HepG2 (cell line): Measurements from ENCODE around the gene CCL23. TPM values are rescaled to one million over a fixed set of nuclear protein-coding genes. Genes with fewer than 3 reads are reported as not detected.
A peak's percentile ranks its signal among the peaks of the same experiment; 100 is the strongest.

Experiments
- ARNT2 ChIP-seq: sonication (generic); formaldehyde crosslinking; IDR thresholded peaks from 2 replicates; pipeline ENCODE4 v1.8.0; 2022; ENCODE audit warnings: mild to moderate bottlenecking, low read depth, missing genetic modification reagents, moderate library complexity
- BCL6 ChIP-seq: IDR thresholded peaks from 2 replicates; pipeline ENCODE4 v1.6.1; 2016; ENCODE audit warnings: missing genetic modification reagents, missing compliant biosample characterization
- HNRNPH1 ChIP-seq: fragments of 200-400 bp; formaldehyde crosslinking; optimal IDR thresholded peaks from 2 replicates; pipeline ENCODE3; 2017; ENCODE audit warnings: mild to moderate bottlenecking, low read depth, low read length
- ISX ChIP-seq: sonication (generic); formaldehyde crosslinking; conservative IDR thresholded peaks from 2 replicates; pipeline ENCODE4 v1.5.0; 2020; ENCODE audit warnings: missing genetic modification reagents
- KDM2A ChIP-seq: sonication (generic); formaldehyde crosslinking; IDR thresholded peaks from 2 replicates; pipeline ENCODE4 v1.4.0; 2020; ENCODE audit warnings: low read depth, missing genetic modification reagents, borderline replicate concordance
- MIER2 ChIP-seq: IDR thresholded peaks from 2 replicates; pipeline ENCODE4 v1.6.1; 2016; ENCODE audit warnings: missing biosample characterization, missing genetic modification reagents
- NFE2L2 ChIP-seq: fragments of 150-350 bp; IDR thresholded peaks from 2 replicates; pipeline ENCODE4 v1.6.1; 2014; ENCODE audit warnings: low read length
- RXRB ChIP-seq: IDR thresholded peaks from 2 replicates; pipeline ENCODE4 v1.6.1; 2016; ENCODE audit warnings: borderline replicate concordance, missing genetic modification reagents, missing compliant biosample characterization
- SALL2 ChIP-seq: sonication (generic); formaldehyde crosslinking; IDR thresholded peaks from 2 replicates; pipeline ENCODE4 v1.8.1; 2023; ENCODE audit warnings: mild to moderate bottlenecking, missing genetic modification reagents, inconsistent platforms
- SMC3 ChIP-seq: IDR thresholded peaks from 2 replicates; pipeline ENCODE4 v1.6.1; 2011; ENCODE audit warnings: low read length, improper control_type of control experiment
- YEATS2 ChIP-seq: sonication (generic); formaldehyde crosslinking; IDR thresholded peaks from 2 replicates; pipeline ENCODE4 v1.4.0; 2020; ENCODE audit warnings: missing genetic modification reagents, borderline replicate concordance
- ZFP90 ChIP-seq: sonication (generic); formaldehyde crosslinking; IDR thresholded peaks from 2 replicates; pipeline ENCODE4 v1.8.0; 2022; ENCODE audit warnings: missing genetic modification reagents, mild to moderate bottlenecking, inconsistent platforms, borderline replicate concordance
- ZMYM2 ChIP-seq: sonication (generic); formaldehyde crosslinking; IDR thresholded peaks from 2 replicates; pipeline ENCODE4 v1.8.0; 2022; ENCODE audit warnings: mild to moderate bottlenecking, missing genetic modification reagents
- ZNF331 ChIP-seq: sonication (generic); formaldehyde crosslinking; IDR thresholded peaks from 2 replicates; pipeline ENCODE4 v1.4.0; 2020; ENCODE audit warnings: missing genetic modification reagents
- ZNF850 ChIP-seq: sonication (generic); formaldehyde crosslinking; conservative IDR thresholded peaks from 2 replicates; pipeline ENCODE4 v1.9.0; 2021; ENCODE audit warnings: mild to moderate bottlenecking, missing genetic modification reagents
- ZNF891 ChIP-seq: sonication (generic); formaldehyde crosslinking; IDR thresholded peaks from 2 replicates; pipeline ENCODE4 v1.5.0; 2020; ENCODE audit warnings: mild to moderate bottlenecking, missing genetic modification reagents
- polyA plus RNA-seq, 8 experiments: library from polyadenylated mRNA; depleted of rRNA in 3 of 8; stranded (reverse) in 7 of 8; unstranded in 1 of 8; fragments of >200 nt; fragmentation: Illumina TruSeq in 4 of 8; extraction: Trizol in 4 of 8; gene quantifications; 2 replicates each; pipeline versions ENCODE4 v1.2.1 to v1.2.3, GENCODE V29; 2011 to 2016; ENCODE audit warnings: low read depth in 4 of 8, missing spikeins in 1 of 8, mixed read lengths in 1 of 8; ENCODE audit not compliant: insufficient read depth in 1 of 8
- total RNA-seq, 5 experiments: library from RNA; depleted of rRNA; stranded (reverse); fragments of >200 nt; fragmentation: Illumina TruSeq; extraction: Trizol; gene quantifications; 2 replicates each; pipeline ENCODE4 v1.2.3, GENCODE V29; 2016; ENCODE audit warnings: low read depth in 1 of 5
- TF ChIP-seq, protein P1 (sequence below), 2 experiments: sonication (generic) in 1 of 2; formaldehyde crosslinking in 1 of 2; IDR thresholded peaks; 2 replicates each; pipeline versions ENCODE4 v1.4.0 to v1.6.1; 2018 to 2020; ENCODE audit warnings: missing genetic modification reagents in 2 of 2, borderline replicate concordance in 1 of 2, low read depth in 1 of 2, mild to moderate bottlenecking in 1 of 2, missing biosample characterization in 1 of 2
- TF ChIP-seq, protein P2 (sequence below): IDR thresholded peaks from 2 replicates; pipeline ENCODE4 v1.6.1; 2012; ENCODE audit warnings: low read depth, low read length, improper control_type of control experiment
- TF ChIP-seq, protein P3 (sequence below): sonication (generic); formaldehyde crosslinking; conservative IDR thresholded peaks from 2 replicates; pipeline ENCODE4 v1.8.0; 2022; ENCODE audit warnings: missing genetic modification reagents
- TF ChIP-seq, protein P4 (sequence below): sonication (generic); formaldehyde crosslinking; IDR thresholded peaks from 2 replicates; pipeline ENCODE4 v1.5.0; 2020; ENCODE audit warnings: mild to moderate bottlenecking, missing genetic modification reagents, borderline replicate concordance
- TF ChIP-seq, protein P5 (sequence below): sonication (generic); formaldehyde crosslinking; IDR thresholded peaks from 2 replicates; pipeline ENCODE4 v1.4.0; 2020; ENCODE audit warnings: mild to moderate bottlenecking, missing genetic modification reagents

The CCL23 gene
- total and polyA plus RNA-seq, 2 of the 13 experiments (the other 11 are each of a cell fraction or from before 2014, with no cell fraction given) = not detected

DNA sequence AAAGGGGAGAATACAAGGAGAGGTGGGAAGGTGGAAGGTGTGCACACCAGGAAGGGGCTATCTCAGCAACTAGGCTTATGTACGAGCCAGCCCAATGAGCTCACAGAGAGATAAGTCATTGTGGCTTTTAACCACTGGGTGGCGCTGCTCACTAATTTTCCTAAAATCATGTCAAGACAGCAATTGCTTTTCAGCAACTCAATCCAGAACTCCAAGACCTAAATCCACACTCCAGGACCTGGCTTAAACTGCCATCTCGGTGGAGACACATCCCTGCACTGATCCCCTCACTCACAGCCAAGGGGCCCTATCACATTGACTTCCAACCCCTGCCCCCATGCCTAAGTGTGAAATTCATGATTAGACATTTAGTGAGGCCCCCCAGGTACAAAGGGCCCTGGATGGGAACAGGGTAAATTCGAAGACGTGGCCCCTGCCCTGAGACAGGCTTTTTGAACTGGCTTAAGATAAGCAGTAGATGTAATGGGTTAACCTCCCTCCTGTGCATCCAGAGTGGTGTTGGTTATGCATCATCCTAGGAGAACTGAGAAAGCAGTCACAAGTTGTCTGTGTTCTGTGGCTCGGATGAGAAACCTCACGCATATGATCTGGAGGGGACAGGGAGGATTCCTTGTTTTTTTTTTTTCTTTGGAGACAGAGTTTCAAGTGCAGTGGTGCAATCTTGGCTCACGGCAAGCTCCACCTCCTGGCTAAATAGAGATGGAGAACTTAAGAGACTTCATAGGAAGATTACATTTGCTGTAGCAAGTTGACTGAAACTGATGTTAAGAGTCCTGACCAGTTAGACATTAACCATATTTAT lies 48.0 kb downstream of the CCL23 start (continued):
- TF ChIP-seq HNRNPH1 = no peak
- no peak for TF ChIP-seq SALL2 (CRISPR knock-in tag)
- TF ChIP-seq BCL6 (CRISPR knock-in tag) = peak; percentile 52; the same call in 1 of the 2 replicates
- no peak for TF ChIP-seq MIER2
- TF ChIP-seq, protein P1, sequence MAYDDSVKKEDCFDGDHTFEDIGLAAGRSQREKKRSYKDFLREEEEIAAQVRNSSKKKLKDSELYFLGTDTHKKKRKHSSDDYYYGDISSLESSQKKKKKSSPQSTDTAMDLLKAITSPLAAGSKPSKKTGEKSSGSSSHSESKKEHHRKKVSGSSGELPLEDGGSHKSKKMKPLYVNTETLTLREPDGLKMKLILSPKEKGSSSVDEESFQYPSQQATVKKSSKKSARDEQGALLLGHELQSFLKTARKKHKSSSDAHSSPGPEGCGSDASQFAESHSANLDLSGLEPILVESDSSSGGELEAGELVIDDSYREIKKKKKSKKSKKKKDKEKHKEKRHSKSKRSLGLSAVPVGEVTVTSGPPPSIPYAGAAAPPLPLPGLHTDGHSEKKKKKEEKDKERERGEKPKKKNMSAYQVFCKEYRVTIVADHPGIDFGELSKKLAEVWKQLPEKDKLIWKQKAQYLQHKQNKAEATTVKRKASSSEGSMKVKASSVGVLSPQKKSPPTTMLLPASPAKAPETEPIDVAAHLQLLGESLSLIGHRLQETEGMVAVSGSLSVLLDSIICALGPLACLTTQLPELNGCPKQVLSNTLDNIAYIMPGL (CRISPR knock-in tag; IDR thresholded peaks at IDR 0.05; ENCODE audit: borderline replicate concordance in 1 of 2, low read depth in 1 of 2) = 0 out of 4 replicates have a peak, but pooled peaks of 1 of the 2 experiments have one; percentile 44
- TF ChIP-seq, protein P2, sequence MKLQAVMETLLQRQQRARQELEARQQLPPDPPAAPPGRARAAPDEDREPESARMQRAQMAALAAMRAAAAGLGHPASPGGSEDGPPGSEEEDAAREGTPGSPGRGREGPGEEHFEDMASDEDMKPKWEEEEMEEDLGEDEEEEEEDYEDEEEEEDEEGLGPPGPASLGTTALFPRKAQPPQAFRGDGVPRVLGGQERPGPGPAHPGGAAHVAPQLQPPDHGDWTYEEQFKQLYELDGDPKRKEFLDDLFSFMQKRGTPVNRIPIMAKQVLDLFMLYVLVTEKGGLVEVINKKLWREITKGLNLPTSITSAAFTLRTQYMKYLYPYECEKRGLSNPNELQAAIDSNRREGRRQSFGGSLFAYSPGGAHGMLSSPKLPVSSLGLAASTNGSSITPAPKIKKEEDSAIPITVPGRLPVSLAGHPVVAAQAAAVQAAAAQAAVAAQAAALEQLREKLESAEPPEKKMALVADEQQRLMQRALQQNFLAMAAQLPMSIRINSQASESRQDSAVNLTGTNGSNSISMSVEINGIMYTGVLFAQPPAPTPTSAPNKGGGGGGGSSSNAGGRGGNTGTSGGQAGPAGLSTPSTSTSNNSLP = 0 out of 2 replicates have a peak, but pooled peaks have one; percentile 9
- peak; percentile 41; the same call in 1 of the 2 replicates for TF ChIP-seq KDM2A
- TF ChIP-seq SMC3 = peak; percentile 98
- no peak for TF ChIP-seq ZNF850 (CRISPR knock-in tag)
- TF ChIP-seq ZFP90 (CRISPR knock-in tag) = no peak
- TF ChIP-seq, protein P3, sequence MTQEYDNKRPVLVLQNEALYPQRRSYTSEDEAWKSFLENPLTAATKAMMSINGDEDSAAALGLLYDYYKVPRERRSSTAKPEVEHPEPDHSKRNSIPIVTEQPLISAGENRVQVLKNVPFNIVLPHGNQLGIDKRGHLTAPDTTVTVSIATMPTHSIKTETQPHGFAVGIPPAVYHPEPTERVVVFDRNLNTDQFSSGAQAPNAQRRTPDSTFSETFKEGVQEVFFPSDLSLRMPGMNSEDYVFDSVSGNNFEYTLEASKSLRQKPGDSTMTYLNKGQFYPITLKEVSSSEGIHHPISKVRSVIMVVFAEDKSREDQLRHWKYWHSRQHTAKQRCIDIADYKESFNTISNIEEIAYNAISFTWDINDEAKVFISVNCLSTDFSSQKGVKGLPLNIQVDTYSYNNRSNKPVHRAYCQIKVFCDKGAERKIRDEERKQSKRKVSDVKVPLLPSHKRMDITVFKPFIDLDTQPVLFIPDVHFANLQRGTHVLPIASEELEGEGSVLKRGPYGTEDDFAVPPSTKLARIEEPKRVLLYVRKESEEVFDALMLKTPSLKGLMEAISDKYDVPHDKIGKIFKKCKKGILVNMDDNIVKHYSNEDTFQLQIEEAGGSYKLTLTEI (CRISPR knock-in tag) = no peak
- TF ChIP-seq ARNT2 (CRISPR knock-in tag) = no peak
- TF ChIP-seq, protein P4, sequence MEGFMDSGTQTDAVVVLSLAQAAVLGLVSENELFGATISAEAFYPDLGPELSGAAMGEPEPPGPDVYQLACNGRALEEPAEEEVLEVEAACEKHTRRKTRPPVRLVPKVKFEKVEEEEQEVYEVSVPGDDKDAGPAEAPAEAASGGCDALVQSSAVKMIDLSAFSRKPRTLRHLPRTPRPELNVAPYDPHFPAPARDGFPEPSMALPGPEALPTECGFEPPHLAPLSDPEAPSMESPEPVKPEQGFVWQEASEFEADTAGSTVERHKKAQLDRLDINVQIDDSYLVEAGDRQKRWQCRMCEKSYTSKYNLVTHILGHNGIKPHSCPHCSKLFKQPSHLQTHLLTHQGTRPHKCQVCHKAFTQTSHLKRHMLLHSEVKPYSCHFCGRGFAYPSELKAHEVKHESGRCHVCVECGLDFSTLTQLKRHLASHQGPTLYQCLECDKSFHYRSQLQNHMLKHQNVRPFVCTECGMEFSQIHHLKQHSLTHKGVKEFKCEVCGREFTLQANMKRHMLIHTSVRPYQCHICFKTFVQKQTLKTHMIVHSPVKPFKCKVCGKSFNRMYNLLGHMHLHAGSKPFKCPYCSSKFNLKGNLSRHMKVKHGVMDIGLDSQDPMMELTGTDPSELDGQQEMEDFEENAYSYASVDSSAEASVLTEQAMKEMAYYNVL (CRISPR knock-in tag) = no peak
- no peak for TF ChIP-seq ISX (CRISPR knock-in tag)
- TF ChIP-seq ZNF331 (CRISPR knock-in tag) = no peak
- TF ChIP-seq RXRB (CRISPR knock-in tag) = no peak
- 0 out of 2 replicates have a peak, but pooled peaks have one; percentile 21 for TF ChIP-seq YEATS2
- no peak for TF ChIP-seq ZMYM2 (CRISPR knock-in tag)
- no peak for TF ChIP-seq ZNF891 (CRISPR knock-in tag)
- TF ChIP-seq NFE2L2 = 0 out of 2 replicates have a peak, but pooled peaks have one; percentile 4
- TF ChIP-seq, protein P5, sequence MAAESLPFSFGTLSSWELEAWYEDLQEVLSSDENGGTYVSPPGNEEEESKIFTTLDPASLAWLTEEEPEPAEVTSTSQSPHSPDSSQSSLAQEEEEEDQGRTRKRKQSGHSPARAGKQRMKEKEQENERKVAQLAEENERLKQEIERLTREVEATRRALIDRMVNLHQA (CRISPR knock-in tag) = no peak
